HepG2 (cell line): ENCODE measurements around the gene PEBP1. TPM values are rescaled to one million over a fixed set of nuclear protein-coding genes. Genes with fewer than 3 reads are reported as not detected.

Source experiments
- ATAC-seq: fragments of 200-7000 bp; cut with Tn5 transposase; 3 replicates; pipeline ENCODE4 v1.9.1; 2020; ENCODE audit warnings: mild to moderate bottlenecking, moderate library complexity
- BruUV-seq: library from RNA; stranded (reverse); fragments of 400-500 nt; replicated peaks from 2 replicates; lab custom pipeline; 2021; lab: Mats Ljungman, UMichigan
- CTCF ChIA-PET: fragments of 300-600 bp; formaldehyde crosslinking; extraction: SDS; loops from one replicate; lab custom pipeline; 2021; ENCODE audit warnings: low total read pairs, inconsistent platforms, low intra/inter-chr PET ratio; lab: Yijun Ruan, JAX
- POLR2A ChIA-PET: fragments of 350-600 bp; sonication (Branson Sonifier 250); formaldehyde crosslinking; loops from one replicate; lab custom pipeline; 2020; ENCODE audit warnings: antibody characterized with exemption, inconsistent platforms; lab: Yijun Ruan, JAX
- DNase-seq: peaks from one replicate; pipeline ENCODE4 v3.0.0-alpha.2; 2015; ENCODE audit warnings: low spot score
- FAIRE-seq: peaks from 3 replicates; lab custom pipeline; 2011; peaks lifted over from hg19 to GRCh38; lab: Jason Lieb, UNC
- H2AFZ ChIP-seq: one replicate; pipeline ENCODE4 v1.6.1; 2011; ENCODE audit warnings: low read length, inconsistent platforms
- H3K27ac ChIP-seq: fragments of 300-600 bp; 3 replicates; pipeline ENCODE4 v1.8.0; 2011; ENCODE audit warnings: mixed run types, mild to moderate bottlenecking, mixed read lengths, low read length, inconsistent platforms; ENCODE audit not compliant: insufficient read depth; ENCODE audit errors: extremely low read length
- H3K27me3 ChIP-seq, 2 experiments: fragments of 200-600 bp in 1 of 2; 2 replicates in 1 of 2; 3 replicates in 1 of 2; pipeline versions ENCODE4 v1.6.0 to v1.8.0; 2011; ENCODE audit warnings: low read length in 2 of 2, mild to moderate bottlenecking in 2 of 2, moderate library complexity in 2 of 2, inconsistent platforms in 1 of 2; ENCODE audit not compliant: insufficient read depth in 2 of 2, control insufficient read depth in 1 of 2
- H3K36me3 ChIP-seq, 2 experiments: fragments of 200-600 bp in 1 of 2; replicated peaks in 1 of 2; 2 replicates in 1 of 2; 3 replicates in 1 of 2; pipeline versions ENCODE4 v1.5.1 to v1.8.0; 2011; ENCODE audit warnings: low read length in 2 of 2, inconsistent platforms in 1 of 2; ENCODE audit not compliant: insufficient read depth in 2 of 2, control insufficient read depth in 1 of 2
- H3K4me1 ChIP-seq: 2 replicates; pipeline ENCODE4 v1.5.1; 2012; ENCODE audit warnings: low read length, inconsistent platforms; ENCODE audit not compliant: insufficient read depth
- H3K4me2 ChIP-seq: 2 replicates; pipeline ENCODE4 v1.6.0; 2011; ENCODE audit warnings: low read depth, low read length, inconsistent platforms
- H3K4me3 ChIP-seq, 3 experiments: fragments of 200-600 bp in 1 of 3; sonication (generic), shearing (Covaris generic) in 1 of 3; replicated peaks in 1 of 3; 2 replicates each; pipeline ENCODE4 v1.5.1; 2011 to 2016; ENCODE audit warnings: low read length in 3 of 3, inconsistent platforms in 2 of 3, low read depth in 2 of 3, mild to moderate bottlenecking in 2 of 3, control low read depth in 1 of 3, mixed read lengths in 1 of 3; ENCODE audit not compliant: insufficient read depth in 1 of 3
- H3K79me2 ChIP-seq: one replicate; pipeline ENCODE4 v1.6.1; 2011; ENCODE audit warnings: low read length, inconsistent platforms; ENCODE audit not compliant: insufficient read depth
- H3K9ac ChIP-seq: 2 replicates; pipeline ENCODE4 v1.6.0; 2011; ENCODE audit warnings: mild to moderate bottlenecking, low read depth, low read length, inconsistent platforms; ENCODE audit not compliant: insufficient read depth
- H3K9me3 ChIP-seq: 2 replicates; pipeline ENCODE4 v1.5.1; 2012; ENCODE audit warnings: mild to moderate bottlenecking, low read length
- H4K20me1 ChIP-seq: 2 replicates; pipeline ENCODE4 v1.6.0; 2011; ENCODE audit warnings: inconsistent platforms, mild to moderate bottlenecking, low read length, moderate library complexity; ENCODE audit not compliant: insufficient read depth
- ELF4 ChIP-seq: sonication (generic); formaldehyde crosslinking; IDR thresholded peaks from 2 replicates; pipeline ENCODE4 v1.5.0; 2020; ENCODE audit warnings: missing genetic modification reagents, mild to moderate bottlenecking, moderate library complexity, borderline replicate concordance
- GATA4 ChIP-seq: sonication (generic); IDR thresholded peaks from 2 replicates; pipeline ENCODE4 v1.6.1; 2016; ENCODE audit warnings: antibody characterized with exemption, low read depth, borderline replicate concordance
- HOMEZ ChIP-seq: IDR thresholded peaks from 2 replicates; pipeline ENCODE4 v1.6.1; 2016; ENCODE audit warnings: low read depth
- MED1 ChIP-seq: sonication (generic); formaldehyde crosslinking; IDR thresholded peaks from 2 replicates; pipeline ENCODE4 v1.4.0; 2020; ENCODE audit warnings: missing genetic modification reagents
- MTA1 ChIP-seq: sonication (generic); formaldehyde crosslinking; IDR thresholded peaks from 2 replicates; pipeline ENCODE4 v1.4.0; 2020; ENCODE audit warnings: missing genetic modification reagents, mild to moderate bottlenecking, borderline replicate concordance
- ZNF609 ChIP-seq: sonication (generic); formaldehyde crosslinking; IDR thresholded peaks from 2 replicates; pipeline ENCODE4 v1.4.0; 2020; ENCODE audit warnings: mild to moderate bottlenecking, missing genetic modification reagents, borderline replicate concordance
- ZNF770 ChIP-seq: sonication (generic); formaldehyde crosslinking; IDR thresholded peaks from 2 replicates; pipeline ENCODE4 v1.5.0; 2020; ENCODE audit warnings: mild to moderate bottlenecking, missing genetic modification reagents
- WGBS: methylation state at CpG from one replicate; pipeline ENCODE4 v1.1.6; 2017; ENCODE audit warnings: low lambda C conversion rate; 5-methylcytosine and 5-hydroxymethylcytosine counted together
- in situ Hi-C: cut with HindIII; loops from 2 replicates; pipeline ENCODE4 v1.10.0; 2017; ENCODE audit warnings: low pct_unique_long_range_greater_than_20kb; ENCODE audit not compliant: extremely low pct_ligation_motif_present
- intact Hi-C: fragments of 100-400 bp; cut with micrococcal nuclease; formaldehyde crosslinking; loops from one replicate; pipeline ENCODE4 v1.10.0; 2022; ENCODE audit not compliant: unreplicated experiment
- polyA plus RNA-seq, 8 experiments: library from polyadenylated mRNA; depleted of rRNA in 3 of 8; stranded (reverse) in 7 of 8; unstranded in 1 of 8; fragments of >200 nt; fragmentation: Illumina TruSeq in 4 of 8; extraction: Trizol in 4 of 8; gene quantifications; 2 replicates each; pipeline versions ENCODE4 v1.2.1 to v1.2.3, GENCODE V29; 2011 to 2016; ENCODE audit warnings: low read depth in 4 of 8, missing spikeins in 1 of 8, mixed read lengths in 1 of 8; ENCODE audit not compliant: insufficient read depth in 1 of 8
- total RNA-seq, 5 experiments: library from RNA; depleted of rRNA; stranded (reverse); fragments of >200 nt; fragmentation: Illumina TruSeq; extraction: Trizol; gene quantifications; 2 replicates each; pipeline ENCODE4 v1.2.3, GENCODE V29; 2016; ENCODE audit warnings: low read depth in 1 of 5

PEBP1 gene
- total and polyA plus RNA-seq, 2 of the 13 experiments (the other 11 are each of a cell fraction or from before 2014, with no cell fraction given): 538 to 1,505 TPM

GRCh38 chr12:118122264-118122663 is 13.7 kb upstream of the PEBP1 start:
- POLR2A ChIA-PET: interaction anchor here (1.6 to 2.9 kb wide), 4 partner anchors 10 to 251 kb away, joined by 3 to 126 read pairs (median 18); partner anchors contain the start of genes PEBP1 and TAOK3
- in situ Hi-C loops: loop anchor here (5.0 kb wide), 1 partner anchor 250 kb away; the partner anchor contains the start of gene TAOK3
- Histone ChIP-seq H3K9ac (no peak overlapping the region), H2AFZ (no peak overlapping the region), H3K4me3 (no peak overlapping the region), H3K27ac (peak overlapping the region; percentile 30), H4K20me1 (no peaks in the 10 kb centered on the region), H3K27me3 (no peaks in the 10 kb centered on the region), H3K36me3 (no peaks in the 10 kb centered on the region; a peak in 1 of 5 replicates), H3K4me2 (no peak overlapping the region), H3K9me3 (no peaks in the 10 kb centered on the region), H3K4me1 (peaks cover 71% of the 10 kb centered on the region), H3K79me2 (no peaks in the 10 kb centered on the region)
- DNase-seq: no peak
- no peak for ATAC-seq
- TF ChIP-seq ELF4 (CRISPR knock-in tag): no peak
- TF ChIP-seq ZNF770 (CRISPR knock-in tag): peak; percentile 61; the same call in 1 of the 2 replicates
- no TSS peak for BruUV-seq
- FAIRE-seq: no peak
- CTCF ChIA-PET: no interaction called here
- WGBS: 97% methylated on average over 6 of the region's 6 CpGs
- intact Hi-C loops: no loop called here

- Histone ChIP-seq H3K4me1 (peaks cover 81% of the 10 kb centered on the region), H3K27me3 (no peaks in the 10 kb centered on the region), H2AFZ (no peak overlapping the region), H3K36me3 (no peaks in the 10 kb centered on the region; a peak in 1 of 5 replicates), H3K9me3 (no peaks in the 10 kb centered on the region), H3K27ac (peak overlapping the region; percentile 76), H3K4me2 (peak overlapping the region; percentile 38), H3K4me3 (no peak overlapping the region), H3K79me2 (no peaks in the 10 kb centered on the region), H3K9ac (0 out of 2 replicates have a peak overlapping the region, but pooled peaks have one; percentile 37), H4K20me1 (no peaks in the 10 kb centered on the region)
- ATAC-seq (no peak; the same call in 1 of the 3 replicates), FAIRE-seq (no peak), DNase-seq (peak; percentile 82)
- POLR2A ChIA-PET: interaction anchor here (1.1 to 5.3 kb wide), 7 partner anchors 13 to 252 kb away, joined by 3 to 103 read pairs (median 4); partner anchors contain the start of genes PEBP1, SUDS3, TAOK3 and VSIG10
- in situ Hi-C loops: loop anchor here (5.0 kb wide), 1 partner anchor 248 kb away; the partner anchor contains the start of gene TAOK3
- CTCF ChIA-PET: no interaction called here
- no TSS peak for BruUV-seq
- intact Hi-C loops: no loop called here
- WGBS: 68% methylated on average over 5 of the region's 5 CpGs
- TF ChIP-seq MED1 (peak; percentile 89), GATA4 (peak; percentile 77; the same call in 1 of the 2 replicates), HOMEZ (CRISPR knock-in tag) (peak; percentile 18; the same call in 1 of the 2 replicates), ZNF609 (peak; percentile 77; the same call in 1 of the 2 replicates), MTA1 (CRISPR knock-in tag) (0 out of 2 replicates have a peak, but pooled peaks have one; percentile 53)
Observed at GRCh38 chr12:118124333-118124874, 11.5 kb upstream of the PEBP1 start.
